Smooth muscle cell (in vitro differentiated cells): ENCODE results near the gene CHAT. TPM values are rescaled to one million over a fixed set of nuclear protein-coding genes. Genes with fewer than 3 reads are reported as not detected.
A peak's percentile ranks its signal among the peaks of the same experiment; 100 is the strongest.

Experiments used
- DNase-seq: peaks from one replicate; lab custom pipeline; 2025; ENCODE audit not compliant: unreplicated experiment; lab: John Stamatoyannopoulos, UW
- H2AFZ ChIP-seq: fragments of 200-600 bp; sonication (generic); 2 replicates; pipeline ENCODE4 v1.6.0; 2016; ENCODE audit warnings: antibody characterized with exemption, low read depth, mild to moderate bottlenecking
- H3F3A ChIP-seq: fragments of 200-600 bp; sonication (generic); 2 replicates; pipeline ENCODE4 v1.6.0; 2017; ENCODE audit warnings: antibody characterized with exemption, low read depth
- H3K27ac ChIP-seq: fragments of 200-600 bp; sonication (generic); 2 replicates; pipeline ENCODE4 v1.5.1; 2016; ENCODE audit warnings: low read depth, mild to moderate bottlenecking
- H3K27me3 ChIP-seq: fragments of 200-600 bp; sonication (generic); 2 replicates; pipeline ENCODE4 v1.6.1; 2016; ENCODE audit warnings: low read depth, mild to moderate bottlenecking
- H3K36me3 ChIP-seq: fragments of 200-600 bp; sonication (generic); 2 replicates; pipeline ENCODE4 v1.5.1; 2016; ENCODE audit warnings: low read depth
- H3K4me1 ChIP-seq: fragments of 200-600 bp; sonication (generic); 2 replicates; pipeline ENCODE4 v1.5.1; 2016; ENCODE audit warnings: low read depth
- H3K4me2 ChIP-seq: fragments of 200-600 bp; sonication (generic); 2 replicates; pipeline ENCODE4 v1.6.0; 2016; ENCODE audit warnings: mild to moderate bottlenecking
- H3K4me3 ChIP-seq: fragments of 200-600 bp; sonication (generic); 2 replicates; pipeline ENCODE4 v1.5.1; 2016; ENCODE audit warnings: mild to moderate bottlenecking
- H3K79me2 ChIP-seq: fragments of 200-600 bp; sonication (generic); 2 replicates; pipeline ENCODE4 v1.6.0; 2016; ENCODE audit warnings: low read depth, mild to moderate bottlenecking
- H3K9ac ChIP-seq: fragments of 200-600 bp; sonication (generic); 2 replicates; pipeline ENCODE4 v1.6.0; 2016; ENCODE audit warnings: low read depth
- H3K9me3 ChIP-seq: fragments of 200-600 bp; sonication (generic); replicated peaks from 2 replicates; pipeline ENCODE4 v1.5.1; 2016; ENCODE audit warnings: low read depth
- H4K20me1 ChIP-seq: fragments of 200-600 bp; sonication (generic); 2 replicates; pipeline ENCODE4 v1.6.0; 2016; ENCODE audit warnings: low read depth
- WGBS: methylation state at CpG from one replicate; pipeline ENCODE4 v1.1.7; 2016; ENCODE audit warnings: low lambda C conversion rate; 5-methylcytosine and 5-hydroxymethylcytosine counted together
- polyA plus RNA-seq: library from polyadenylated mRNA; unstranded; fragments of >200 nt; fragmentation: Nextera tagmentation; extraction: Ambion mirVana; gene quantifications from 2 replicates; pipeline ENCODE4 v1.2.1, GENCODE V29; 2016
- total RNA-seq: library from RNA; depleted of rRNA; stranded (reverse); fragments of >200 nt; gene quantifications from 2 replicates; pipeline ENCODE4 v1.2.3, GENCODE V29; 2014
- TF ChIP-seq, protein P1 (sequence below): fragments of 200-600 bp; sonication (generic); IDR thresholded peaks from 2 replicates; pipeline ENCODE4 v1.5.1; 2017; ENCODE audit warnings: borderline replicate concordance, mild to moderate bottlenecking, antibody characterized with exemption; ENCODE audit not compliant: insufficient read depth, poor library complexity, severe bottlenecking

The CHAT gene
- total and polyA plus RNA-seq, 2 experiments from 2014 or later: not detected

DNA sequence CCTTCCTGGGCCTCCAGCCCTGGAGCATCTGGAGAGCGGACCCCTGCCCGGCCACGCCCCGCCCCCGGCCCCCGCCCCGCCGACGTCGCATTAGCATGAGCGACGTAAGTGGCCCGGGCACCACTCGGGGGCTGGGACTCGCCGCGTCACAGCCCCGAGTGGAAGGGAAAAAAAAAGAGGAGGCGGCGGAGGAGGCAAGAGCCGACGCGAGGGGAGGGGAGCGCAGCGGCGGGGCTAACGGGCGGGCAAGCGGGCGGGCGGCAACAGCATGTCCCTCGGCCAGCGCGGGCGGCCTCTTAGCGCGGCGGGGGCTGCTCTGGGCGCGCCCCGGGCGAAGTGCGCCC is 3.8 kb upstream of the CHAT start, which contains the start of gene SLC18A3:
Gene SLC18A3 (plus strand): TSS at position 197 of the 344 bp plus-strand sequence. CDS start 431 bp downstream, outside the sequence.
- TF ChIP-seq, protein P1, sequence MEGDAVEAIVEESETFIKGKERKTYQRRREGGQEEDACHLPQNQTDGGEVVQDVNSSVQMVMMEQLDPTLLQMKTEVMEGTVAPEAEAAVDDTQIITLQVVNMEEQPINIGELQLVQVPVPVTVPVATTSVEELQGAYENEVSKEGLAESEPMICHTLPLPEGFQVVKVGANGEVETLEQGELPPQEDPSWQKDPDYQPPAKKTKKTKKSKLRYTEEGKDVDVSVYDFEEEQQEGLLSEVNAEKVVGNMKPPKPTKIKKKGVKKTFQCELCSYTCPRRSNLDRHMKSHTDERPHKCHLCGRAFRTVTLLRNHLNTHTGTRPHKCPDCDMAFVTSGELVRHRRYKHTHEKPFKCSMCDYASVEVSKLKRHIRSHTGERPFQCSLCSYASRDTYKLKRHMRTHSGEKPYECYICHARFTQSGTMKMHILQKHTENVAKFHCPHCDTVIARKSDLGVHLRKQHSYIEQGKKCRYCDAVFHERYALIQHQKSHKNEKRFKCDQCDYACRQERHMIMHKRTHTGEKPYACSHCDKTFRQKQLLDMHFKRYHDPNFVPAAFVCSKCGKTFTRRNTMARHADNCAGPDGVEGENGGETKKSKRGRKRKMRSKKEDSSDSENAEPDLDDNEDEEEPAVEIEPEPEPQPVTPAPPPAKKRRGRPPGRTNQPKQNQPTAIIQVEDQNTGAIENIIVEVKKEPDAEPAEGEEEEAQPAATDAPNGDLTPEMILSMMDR: no peak
- peak within 1 kb of the TSS; percentile 34 for H3K4me3 ChIP-seq
- no peaks in the 10 kb centered on the region for H3F3A ChIP-seq
- no peak within 1 kb of the TSS for H3K9ac ChIP-seq
- H4K20me1 ChIP-seq: no peaks in the 10 kb centered on the region
- peak within 1 kb of the TSS; percentile 78 for H3K4me2 ChIP-seq
- H3K36me3 ChIP-seq: no peaks in the 10 kb centered on the region
- no peak within 1 kb of the TSS for H2AFZ ChIP-seq
- H3K79me2 ChIP-seq: no peaks in the 10 kb centered on the region
- DNase-seq: no peak
- H3K9me3 ChIP-seq: no peaks in the 10 kb centered on the region
- H3K4me1 ChIP-seq: peaks cover 6% of the 10 kb centered on the region
- no peak within 1 kb of the TSS for H3K27ac ChIP-seq
- H3K27me3 ChIP-seq: peaks cover 84% of the 10 kb centered on the region
- 2% methylated on average over 19 of the region's 43 CpGs for WGBS

DNA sequence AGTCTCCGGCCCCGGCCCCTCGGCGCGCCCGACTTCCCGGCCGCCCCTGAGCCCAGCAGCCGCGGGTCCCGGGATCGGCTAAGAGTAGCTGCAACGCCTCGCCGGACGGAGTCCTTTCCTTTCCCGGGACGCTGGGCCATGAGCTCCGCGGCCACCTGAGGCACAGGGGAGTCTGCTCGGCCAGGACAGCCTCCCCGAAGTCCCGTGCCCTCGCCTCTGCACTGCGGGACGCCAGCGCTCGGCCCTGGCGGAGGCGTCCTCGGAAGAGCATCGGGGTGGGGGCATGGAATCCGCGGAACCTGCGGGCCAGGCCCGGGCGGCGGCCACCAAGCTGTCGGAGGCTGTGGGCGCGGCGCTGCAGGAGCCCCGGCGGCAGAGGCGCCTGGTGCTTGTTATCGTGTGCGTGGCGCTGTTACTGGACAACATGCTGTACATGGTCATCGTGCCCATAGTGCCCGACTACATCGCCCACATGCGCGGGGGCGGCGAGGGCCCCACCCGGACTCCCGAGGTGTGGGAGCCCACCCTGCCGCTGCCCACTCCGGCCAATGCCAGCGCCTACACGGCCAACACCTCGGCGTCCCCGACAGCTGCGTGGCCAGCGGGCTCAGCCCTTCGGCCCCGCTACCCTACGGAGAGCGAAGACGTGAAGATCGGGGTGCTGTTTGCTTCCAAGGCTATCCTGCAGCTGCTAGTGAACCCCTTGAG is 3.2 kb upstream of the CHAT start:
- no peak overlapping the region for H3K27ac ChIP-seq
- no peaks in the 10 kb centered on the region for H4K20me1 ChIP-seq
- H3K4me2 ChIP-seq: peak overlapping the region; percentile 78
- no peak overlapping the region for H2AFZ ChIP-seq
- TF ChIP-seq, protein P1: no peak
- H3K9me3 ChIP-seq: no peaks in the 10 kb centered on the region
- no peak for DNase-seq
- H3K79me2 ChIP-seq: no peaks in the 10 kb centered on the region
- no peaks in the 10 kb centered on the region for H3F3A ChIP-seq
- peaks cover 6% of the 10 kb centered on the region for H3K4me1 ChIP-seq
- H3K36me3 ChIP-seq: no peaks in the 10 kb centered on the region
- 4% methylated on average over 51 of the region's 72 CpGs for WGBS
- H3K4me3 ChIP-seq: peak overlapping the region; percentile 34
- H3K9ac ChIP-seq: no peak overlapping the region
- peaks cover 86% of the 10 kb centered on the region for H3K27me3 ChIP-seq

DNA sequence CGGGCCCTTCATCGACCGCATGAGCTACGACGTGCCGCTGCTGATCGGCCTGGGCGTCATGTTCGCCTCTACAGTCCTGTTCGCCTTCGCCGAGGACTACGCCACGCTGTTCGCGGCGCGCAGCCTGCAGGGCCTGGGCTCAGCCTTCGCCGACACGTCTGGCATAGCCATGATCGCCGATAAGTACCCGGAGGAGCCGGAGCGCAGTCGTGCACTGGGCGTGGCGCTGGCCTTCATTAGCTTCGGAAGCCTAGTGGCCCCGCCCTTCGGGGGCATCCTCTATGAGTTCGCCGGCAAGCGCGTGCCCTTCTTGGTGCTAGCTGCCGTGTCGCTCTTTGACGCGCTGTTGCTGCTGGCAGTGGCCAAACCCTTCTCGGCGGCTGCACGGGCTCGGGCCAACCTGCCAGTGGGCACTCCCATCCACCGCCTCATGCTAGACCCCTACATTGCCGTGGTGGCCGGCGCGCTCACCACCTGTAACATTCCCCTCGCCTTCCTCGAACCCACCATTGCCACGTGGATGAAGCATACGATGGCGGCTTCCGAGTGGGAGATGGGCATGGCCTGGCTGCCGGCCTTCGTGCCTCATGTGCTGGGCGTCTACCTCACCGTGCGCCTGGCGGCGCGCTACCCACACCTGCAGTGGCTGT is 2.5 kb upstream of the CHAT start:
- Histone ChIP-seq H3K4me2 (no peak overlapping the region), H3K9ac (no peak overlapping the region), H3K36me3 (no peaks in the 10 kb centered on the region), H3K79me2 (no peaks in the 10 kb centered on the region), H3F3A (no peaks in the 10 kb centered on the region), H4K20me1 (no peaks in the 10 kb centered on the region), H3K27ac (no peak overlapping the region), H3K4me1 (peaks cover 6% of the 10 kb centered on the region), H2AFZ (no peak overlapping the region), H3K27me3 (peaks cover 92% of the 10 kb centered on the region), H3K4me3 (no peak overlapping the region), H3K9me3 (no peaks in the 10 kb centered on the region)
- TF ChIP-seq, protein P1: no peak
- WGBS: 13% methylated on average over 63 of the region's 63 CpGs
- no peak for DNase-seq
